SKM-1 (cell line): ENCODE measurements around the gene CIAO2A.
"Not testable (repeated sequence)": the region's sequence is repeated elsewhere in the genome, so short reads cannot be mapped to it uniquely, and the experiment has no call there.

Experiments
- DNase-seq: peaks from one replicate; lab custom pipeline; 2025; ENCODE audit not compliant: unreplicated experiment; lab: John Stamatoyannopoulos, UW

Gene CIAO2A

GRCh38 chr15:64093627-64094417, at the start of gene CIAO2A:
TSS of gene CIAO2A (minus strand) at chr15:64093838. CDS start at chr15:64093768, 70 bp downstream.
- DNase-seq: peak; percentile 100

- DNase-seq: no peak
These were observed 49.6 kb upstream of the CIAO2A start for GRCh38 chr15:64143276-64143675.

GRCh38 chr15:64141798-64142512, 48.3 kb upstream of the CIAO2A start:
- DNase-seq: no peak

DNA sequence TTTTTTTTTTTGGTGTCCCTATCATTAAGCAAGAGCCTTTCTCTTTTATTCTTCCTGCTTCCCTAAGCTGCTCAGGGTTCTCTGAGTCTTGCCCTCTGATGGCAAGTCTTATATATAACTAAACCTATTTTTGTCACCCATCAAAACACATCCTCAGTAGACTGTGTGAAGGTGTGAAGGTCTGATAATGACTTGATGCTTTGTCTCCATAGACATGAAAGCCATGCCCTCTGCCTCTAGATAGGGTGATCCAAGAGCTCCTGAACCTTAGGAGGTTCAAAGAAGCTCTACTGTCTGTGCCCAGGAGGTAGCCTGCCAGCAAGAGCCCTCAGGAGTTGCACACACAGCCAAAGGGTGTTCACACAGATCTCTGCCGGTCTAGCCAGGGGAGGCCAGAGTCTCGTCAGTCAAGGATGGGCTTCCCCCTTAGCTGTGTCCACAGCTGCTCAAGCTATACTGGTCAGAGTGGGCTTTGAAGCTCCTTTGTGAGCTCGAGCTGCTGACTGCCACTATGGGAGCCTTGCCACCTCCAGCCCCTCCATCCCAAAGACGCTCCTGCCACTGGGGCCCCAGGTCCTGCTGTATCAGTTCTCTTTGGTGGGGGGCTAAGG, 44.8 kb upstream of the CIAO2A start:
- no peak for DNase-seq

DNA sequence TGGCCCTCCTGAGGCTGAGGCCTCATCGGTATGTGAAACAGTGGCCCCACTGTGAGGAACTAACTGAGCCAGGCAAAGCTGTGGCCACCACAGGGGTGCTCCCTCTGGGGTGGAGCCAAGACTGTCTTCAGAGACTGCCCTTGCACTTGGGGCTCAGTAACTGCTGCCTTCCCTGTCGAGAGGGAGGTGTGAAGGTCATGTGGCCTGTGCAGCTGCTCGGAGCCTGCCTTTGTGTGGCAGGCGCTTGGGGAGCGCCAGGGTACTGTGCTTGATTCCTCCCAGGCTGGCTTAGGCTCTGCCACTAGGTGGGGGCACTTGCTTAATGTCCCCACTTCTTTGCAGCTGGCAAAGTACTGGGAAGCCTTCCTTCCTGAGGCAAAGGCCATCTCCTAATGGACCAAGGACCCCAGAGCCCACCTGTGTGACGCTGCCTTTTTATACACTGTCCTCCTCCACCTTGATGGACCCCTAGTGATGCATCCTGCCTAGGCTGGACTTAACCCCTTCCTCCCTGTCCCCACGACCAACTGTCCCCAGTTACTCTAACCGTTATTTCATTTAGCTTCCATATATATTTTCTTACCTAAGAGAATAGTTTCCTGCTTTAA, 43.7 kb upstream of the CIAO2A start:
- no peak for DNase-seq

DNA sequence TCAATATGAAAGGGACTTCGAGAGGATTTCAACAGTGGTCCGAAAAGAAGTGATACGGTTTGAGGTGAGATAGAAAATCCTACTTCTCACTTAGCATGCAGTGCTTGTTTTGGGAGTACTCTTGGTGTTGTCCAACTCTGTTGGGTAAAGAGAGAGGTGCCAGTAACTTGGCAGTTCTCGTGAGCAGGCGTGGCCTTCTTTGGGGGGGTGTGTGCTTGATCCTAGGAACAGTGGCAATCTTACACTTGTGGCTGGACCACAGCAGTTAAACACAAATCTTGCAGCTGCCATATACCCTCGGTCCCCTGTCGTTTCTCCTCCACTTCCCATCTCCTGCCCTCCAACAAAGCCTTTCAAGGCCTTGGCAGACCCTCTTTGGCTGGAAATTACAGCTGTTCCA, 42.7 kb upstream of the CIAO2A start:
- DNase-seq: no peak

GRCh38 chr15:64134345-64134829, 40.7 kb upstream of the CIAO2A start:
- DNase-seq: no peak

- no peak for DNase-seq
These were observed 40.1 kb upstream of the CIAO2A start for GRCh38 chr15:64133623-64134344.

DNA sequence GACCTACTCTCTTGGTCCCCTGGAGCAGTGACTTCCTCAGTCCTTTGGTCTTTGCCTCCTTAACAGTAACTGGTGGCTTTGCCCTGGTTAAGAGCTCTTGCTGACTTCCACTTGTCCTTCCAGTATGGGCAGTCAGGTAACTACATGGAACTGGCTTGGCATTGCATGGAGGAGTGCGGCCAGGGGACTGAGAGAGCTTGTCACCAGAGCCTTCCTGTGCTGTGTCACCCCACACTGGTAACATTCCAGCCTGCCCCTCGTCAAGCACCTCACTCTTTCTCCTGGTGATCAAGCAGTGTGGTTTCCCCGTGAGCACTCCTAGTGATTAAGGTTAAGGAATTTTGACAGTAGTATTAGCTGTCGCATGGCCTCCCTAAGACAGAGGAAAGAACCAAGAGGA, 38.6 kb upstream of the CIAO2A start:
- no peak for DNase-seq

- no peak for DNase-seq
These were observed 37.9 kb upstream of the CIAO2A start for GRCh38 chr15:64131547-64131946.

DNA sequence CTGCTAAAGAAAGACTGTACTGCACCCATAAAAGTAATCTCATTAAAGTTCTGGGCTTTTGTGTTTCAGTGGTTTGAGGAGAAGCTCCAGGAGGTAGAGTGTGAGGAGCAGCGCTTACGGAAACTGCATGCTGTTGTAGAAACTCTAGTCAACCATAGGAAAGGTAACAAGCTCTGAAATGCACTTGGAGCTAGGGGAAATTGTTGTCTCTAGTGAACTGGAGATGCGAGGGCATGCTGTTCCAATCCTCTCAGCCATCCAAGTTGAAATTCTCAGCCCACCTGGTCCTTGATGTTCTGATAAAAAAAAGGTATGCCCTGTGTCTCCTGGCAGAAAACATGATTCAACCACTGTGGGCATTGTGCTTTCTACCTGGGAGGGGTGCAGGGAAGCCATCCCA, 36.5 kb upstream of the CIAO2A start:
- no peak for DNase-seq

- DNase-seq: no peak
These were observed 34.1 kb upstream of the CIAO2A start for GRCh38 chr15:64127521-64128270.

- DNase-seq: no peak
These were observed 32.3 kb upstream of the CIAO2A start for GRCh38 chr15:64125978-64126377.

GRCh38 chr15:64122936-64123351, 29.3 kb upstream of the CIAO2A start:
- DNase-seq: no peak

DNA sequence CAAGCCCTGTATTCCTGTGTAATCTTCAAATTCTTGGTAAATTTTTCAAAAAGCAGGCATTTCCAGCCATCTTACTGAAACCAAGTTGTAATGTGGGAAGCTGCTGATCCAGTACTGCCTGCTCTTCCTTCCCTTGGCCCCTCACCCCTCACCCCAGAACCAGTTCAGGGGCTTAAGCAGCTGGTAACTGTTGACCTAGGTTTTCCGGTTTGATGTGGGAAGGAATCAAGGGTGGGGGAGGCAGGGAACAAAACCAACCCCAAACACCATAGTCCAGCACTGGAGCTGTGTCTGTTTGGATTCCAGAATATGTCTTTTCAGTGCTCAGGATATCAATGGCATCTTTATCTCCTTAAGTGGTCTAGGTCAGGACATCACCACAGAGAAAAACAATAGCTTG, 28.8 kb upstream of the CIAO2A start:
- DNase-seq: no peak

DNA sequence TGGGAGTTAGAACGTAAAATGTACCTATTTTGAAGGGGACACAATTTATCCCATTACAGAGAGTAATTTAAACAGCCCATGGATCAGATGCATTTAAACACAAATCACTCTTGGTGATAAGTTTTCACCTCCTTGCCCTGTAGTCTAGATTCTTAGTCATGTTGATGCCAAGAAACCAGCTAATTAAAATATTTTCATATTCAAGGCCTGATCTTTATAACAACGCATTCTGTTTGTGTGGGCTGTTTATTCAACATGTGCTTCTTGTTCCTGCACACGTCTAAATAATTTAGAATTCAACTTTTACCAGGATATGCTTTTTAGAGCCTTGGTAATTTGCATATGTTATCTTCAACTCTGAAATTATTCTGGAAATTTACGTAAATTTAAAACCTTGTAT, 28.0 kb upstream of the CIAO2A start:
- no peak for DNase-seq

- DNase-seq: not testable (repeated sequence)
These were observed 26.7 kb upstream of the CIAO2A start for GRCh38 chr15:64120322-64120721.

DNA sequence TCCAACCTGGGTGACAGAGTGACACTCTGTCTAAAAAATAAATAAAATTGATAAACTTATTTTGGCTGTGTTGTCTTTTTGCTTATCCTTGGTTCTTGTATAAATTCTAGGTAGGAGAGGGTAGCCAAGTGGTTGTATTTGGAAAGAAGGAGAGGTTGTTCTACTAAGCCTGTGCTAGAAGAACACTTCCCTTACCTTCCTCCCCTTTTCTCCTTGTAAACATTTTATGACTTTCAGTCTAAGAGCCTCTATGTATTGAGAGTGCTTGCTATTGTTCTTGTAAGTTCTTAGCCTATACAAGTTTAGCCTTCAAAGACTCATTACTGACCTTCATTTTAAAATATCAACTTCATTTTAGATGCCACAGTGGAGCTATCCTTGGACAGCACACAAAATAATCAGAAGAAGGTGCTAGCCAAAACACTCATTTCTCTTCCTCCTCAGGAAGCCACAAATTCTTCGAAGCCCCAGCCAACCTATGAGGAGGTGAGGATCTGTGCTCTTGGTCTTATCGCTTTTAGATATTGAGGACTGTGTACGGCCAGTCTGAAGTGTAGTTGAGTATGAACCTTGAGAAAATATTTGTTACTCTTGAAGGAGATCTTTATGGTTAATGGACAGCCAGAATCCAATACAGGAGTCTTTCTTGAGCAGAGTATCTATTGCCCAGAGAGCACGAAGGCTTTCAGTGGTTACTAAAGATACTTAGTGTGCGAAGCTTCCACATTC, 24.3 kb upstream of the CIAO2A start:
- DNase-seq: no peak

- DNase-seq: peak; percentile 21
These were observed 19.3 kb upstream of the CIAO2A start for GRCh38 chr15:64112904-64113303.
